GM12874 (cell line): Measurements from ENCODE around the gene FGGY.

Experiments
- CTCF ChIP-seq: IDR thresholded peaks from 2 replicates; pipeline ENCODE4 v1.5.1; 2011; ENCODE audit warnings: low read depth, mild to moderate bottlenecking, control low read depth, low read length, moderate library complexity; ENCODE audit not compliant: insufficient read depth

The FGGY gene

GRCh38 chr1:59317780-59318179, 20.9 kb downstream of the FGGY start:
- TF ChIP-seq CTCF: no peak

GRCh38 chr1:59318271-59318860, 21.5 kb downstream of the FGGY start:
- TF ChIP-seq CTCF: no peak

GRCh38 chr1:59322394-59322793, 25.5 kb downstream of the FGGY start:
- no peak for TF ChIP-seq CTCF

GRCh38 chr1:59322814-59323213, 25.9 kb downstream of the FGGY start:
- TF ChIP-seq CTCF: no peak

- no peak for TF ChIP-seq CTCF
Observed at GRCh38 chr1:59323879-59324278, 27.0 kb downstream of the FGGY start.

GRCh38 chr1:59328353-59328752, 31.5 kb downstream of the FGGY start:
- no peak for TF ChIP-seq CTCF

GRCh38 chr1:59329412-59330053, 32.6 kb downstream of the FGGY start:
- no peak for TF ChIP-seq CTCF
